Measurements from ENCODE around the gene JMJD4. TPM values are rescaled to one million over a fixed set of nuclear protein-coding genes. Genes with fewer than 3 reads are reported as not detected.

Gene JMJD4
- total and polyA plus RNA-seq, 9 of the 15 experiments (the other 6 are each of a cell fraction or from before 2014, with no cell fraction given), result 1.4 to 42.6 (median 29.2) TPM

- intact Hi-C loops (cut with micrococcal nuclease) (no loop called here), in situ Hi-C loops (cut with MboI) (loop anchor here (10.0 kb wide), 1 partner anchor 166 kb away; no protein-coding TSS in a partner anchor)
- Histone ChIP-seq H3K9me1 (ENCODE audit: control insufficient read depth, insufficient read depth, low read length) (peaks cover 3% of the 10 kb centered on the region), H3K4me2 (ENCODE audit: insufficient read depth, low read length) (no peak overlapping the region), H3K9ac (ENCODE audit: insufficient read depth in 1 of 2, low read depth in 2 of 2, low read length in 2 of 2) (peak overlapping the region in 1 of 2 experiments; percentile 31; a peak in 2 of 4 replicates), H4K20me1 (replicated peaks; ENCODE audit: control insufficient read depth, insufficient read depth, low read length) (0 out of 2 replicates have a peak, but pooled peaks cover 5% of the 10 kb centered on the region), H3K27me3 (ENCODE audit: control insufficient read depth in 2 of 2, insufficient read depth in 2 of 2, low read length in 2 of 2) (no peaks in the 10 kb centered on the region), H3K4me3 (no peak overlapping the region), H3K79me2 (ENCODE audit: control insufficient read depth, insufficient read depth, low read length) (no peaks in the 10 kb centered on the region), H3K36me3 (ENCODE audit: control insufficient read depth, insufficient read depth, low read length) (peaks cover 46% of the 10 kb centered on the region; the same call in 2 of the 3 replicates), H2AFZ (ENCODE audit: low read depth, low read length) (no peak overlapping the region), H3K9me3 (replicated peaks; ENCODE audit: control insufficient read depth, insufficient read depth, low read depth, low read length) (no peaks in the 10 kb centered on the region), H3K27ac (ENCODE audit: extremely low read depth, low read depth, low read length) (no peak overlapping the region), H3K4me1 (replicated peaks in 1 of 2; ENCODE audit: control insufficient read depth in 2 of 2, insufficient read depth in 2 of 2, low read length in 2 of 2) (peaks cover 0 to 3% of the 10 kb centered on the region in 2 experiments; a peak in 1 of 5 replicates)
- no peak for FAIRE-seq
- 88% methylated on average over 20 of the region's 20 CpGs for WGBS (ENCODE audit: insufficient coverage, low coverage, missing lambda C conversion rate)
- DNase-seq (ENCODE audit: extremely low read depth in 1 of 4, low spot score in 3 of 4), result no peak
- TF ChIP-seq HINFP (tag; conservative IDR thresholded peaks at IDR 0.05; ENCODE audit: low read depth) (no peak), NEUROD1 (IDR thresholded peaks at IDR 0.05; ENCODE audit: borderline replicate concordance, low read depth, low read length, partially characterized antibody) (no peak), ESRRA (IDR thresholded peaks at IDR 0.05; ENCODE audit: borderline replicate concordance, low read depth) (no peak), ZNF584 (CRISPR knock-in tag; IDR thresholded peaks at IDR 0.05; ENCODE audit: low read depth) (no peak), ZNF217 (CRISPR knock-in tag; IDR thresholded peaks at IDR 0.05) (no peak), KAT2B (IDR thresholded peaks at IDR 0.05; ENCODE audit: low read depth, low read length) (no peak), ZNF3 (CRISPR knock-in tag; IDR thresholded peaks at IDR 0.05) (no peak), E4F1 (CRISPR knock-in tag; IDR thresholded peaks at IDR 0.05; ENCODE audit: borderline replicate concordance) (no peak), L3MBTL2 (IDR thresholded peaks at IDR 0.05) (no peak), SIN3B (IDR thresholded peaks at IDR 0.05; ENCODE audit: low read depth) (no peak)
- ATAC-seq, result no peak
- BruUV-seq (replicated peaks), result no TSS peak
- CTCF ChIA-PET (ENCODE audit: low intra/inter-chr PET ratio), result no interaction called here
- POLR2A ChIA-PET, result interaction anchor here (0.7 kb wide), 3 partner anchors 183 to 1132 kb away, joined by 3 to 4 read pairs (median 3); no protein-coding TSS in a partner anchor
Measured at GRCh38 chr1:227769047-227769935, 34.2 kb upstream of the JMJD4 start.
